SK-N-MC (cell line): Measurements from ENCODE around the gene GH1.
"Not testable (repeated sequence)": the region's sequence is repeated elsewhere in the genome, so short reads cannot be mapped to it uniquely, and the experiment has no call there.

Experiments used
- EZH2 ChIP-seq: fragments of 200-600 bp; sonication (generic); IDR thresholded peaks from one replicate; pipeline ENCODE4 v1.6.1; 2017; ENCODE audit warnings: antibody characterized with exemption
- FOXP2 ChIP-seq: optimal IDR thresholded peaks from 2 replicates; pipeline ENCODE3; 2011; ENCODE audit warnings: mild to moderate bottlenecking, moderate library complexity; ENCODE audit not compliant: insufficient read depth; ENCODE audit errors: extremely low read length, control extremely low read depth
- POLR2AphosphoS5 ChIP-seq: IDR thresholded peaks from 2 replicates; pipeline ENCODE4 v1.6.1; 2012; ENCODE audit warnings: mild to moderate bottlenecking, low read depth, low read length, borderline replicate concordance

GRCh38 chr17:63920779-63921178, 2.1 kb upstream of the GH1 start:
- TF ChIP-seq EZH2, POLR2AphosphoS5, FOXP2: not testable (repeated sequence)
